Ovary (tissue), 3 donors: ENCODE results near the gene BBS12.

Experiments
- EP300 ChIP-seq: sonication (generic); formaldehyde crosslinking; IDR thresholded peaks from one replicate; pipeline ENCODE4 v1.6.1; 2017; ENCODE audit warnings: antibody characterized with exemption
- POLR2A ChIP-seq: fragments of 450-650 bp; IDR thresholded peaks from one replicate; pipeline ENCODE4 v1.6.1; 2017; ENCODE audit warnings: antibody characterized with exemption, mild to moderate bottlenecking, moderate library complexity
- TF ChIP-seq, protein P1 (sequence below), 3 donors: fragments of 450-650 bp in 2 of 3; fragments of 200-600 bp in 1 of 3; IDR thresholded peaks; one replicate each; pipeline versions ENCODE4 v1.5.1 to v1.8.0; 2016 to 2022; ENCODE audit warnings: antibody characterized with exemption in 3 of 3, mild to moderate bottlenecking in 1 of 3
- donor health status: DM: no; HTN: no; CAD: no.

DNA sequence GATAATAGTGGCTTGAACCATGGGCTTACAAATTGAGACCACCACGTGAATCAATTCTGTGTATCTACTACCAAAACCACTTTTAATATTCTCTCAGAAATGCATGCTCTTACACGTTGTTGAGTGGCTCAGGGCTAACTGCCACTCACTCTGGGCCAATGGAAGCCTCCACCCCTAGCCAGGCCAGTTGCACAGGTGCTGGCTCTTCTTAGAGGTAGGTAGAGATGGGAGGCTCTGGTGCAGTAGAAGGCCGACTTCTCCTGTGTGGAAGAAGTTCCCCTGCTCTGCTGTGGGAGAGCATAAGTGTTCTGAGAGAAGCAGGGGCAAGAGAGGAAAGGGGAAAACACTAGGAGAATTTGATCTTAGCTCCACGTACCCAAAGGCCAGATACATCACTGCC is 25.0 kb upstream of the BBS12 start:
- TF ChIP-seq, protein P1, sequence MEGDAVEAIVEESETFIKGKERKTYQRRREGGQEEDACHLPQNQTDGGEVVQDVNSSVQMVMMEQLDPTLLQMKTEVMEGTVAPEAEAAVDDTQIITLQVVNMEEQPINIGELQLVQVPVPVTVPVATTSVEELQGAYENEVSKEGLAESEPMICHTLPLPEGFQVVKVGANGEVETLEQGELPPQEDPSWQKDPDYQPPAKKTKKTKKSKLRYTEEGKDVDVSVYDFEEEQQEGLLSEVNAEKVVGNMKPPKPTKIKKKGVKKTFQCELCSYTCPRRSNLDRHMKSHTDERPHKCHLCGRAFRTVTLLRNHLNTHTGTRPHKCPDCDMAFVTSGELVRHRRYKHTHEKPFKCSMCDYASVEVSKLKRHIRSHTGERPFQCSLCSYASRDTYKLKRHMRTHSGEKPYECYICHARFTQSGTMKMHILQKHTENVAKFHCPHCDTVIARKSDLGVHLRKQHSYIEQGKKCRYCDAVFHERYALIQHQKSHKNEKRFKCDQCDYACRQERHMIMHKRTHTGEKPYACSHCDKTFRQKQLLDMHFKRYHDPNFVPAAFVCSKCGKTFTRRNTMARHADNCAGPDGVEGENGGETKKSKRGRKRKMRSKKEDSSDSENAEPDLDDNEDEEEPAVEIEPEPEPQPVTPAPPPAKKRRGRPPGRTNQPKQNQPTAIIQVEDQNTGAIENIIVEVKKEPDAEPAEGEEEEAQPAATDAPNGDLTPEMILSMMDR (IDR thresholded peaks at IDR 0.05), result no peak
- TF ChIP-seq POLR2A (no peak), EP300 (no peak)
